ENCODE results near the gene SBK3.
"Not testable (repeated sequence)": the region's sequence is repeated elsewhere in the genome, so short reads cannot be mapped to it uniquely, and the experiment has no call there.

The SBK3 gene

GRCh38 chr19:55580628-55581144, 35.3 kb upstream of the SBK3 start, which contains the start of gene ZNF579:
ZNF579 (minus strand) TSS chr19:55580848; CDS start chr19:55579639, 1,209 bp downstream.
- no peak for TF ChIP-seq CTCF (IDR thresholded peaks at IDR 0.05)
- peak; percentile 89 for DNase-seq (ENCODE audit: low spot score)
- Histone ChIP-seq H3K27ac (peak within 1 kb of the TSS; percentile 93 to 95), H3K4me3 (peak within 1 kb of the TSS; percentile 91)

GRCh38 chr19:55579766-55580621, 34.7 kb upstream of the SBK3 start:
- peak overlapping the region; percentile 91 for H3K4me3 ChIP-seq
- peak overlapping the region; percentile 93 to 95 for H3K27ac ChIP-seq
- no peak for TF ChIP-seq CTCF (IDR thresholded peaks at IDR 0.05)
- DNase-seq (ENCODE audit: low spot score): no peak

GRCh38 chr19:55578761-55579747, 33.7 kb upstream of the SBK3 start:
- no peak for TF ChIP-seq CTCF (IDR thresholded peaks at IDR 0.05)
- DNase-seq (ENCODE audit: low spot score): no peak
- no peak overlapping the region for H3K27ac ChIP-seq
- peak overlapping the region; percentile 91 for H3K4me3 ChIP-seq

- no peak overlapping the region for H3K4me3 ChIP-seq
- no peak for DNase-seq (ENCODE audit: low spot score)
- no peak for TF ChIP-seq CTCF (IDR thresholded peaks at IDR 0.05)
- H3K27ac ChIP-seq: no peak overlapping the region
These were observed 32.9 kb upstream of the SBK3 start for GRCh38 chr19:55578031-55578760.

GRCh38 chr19:55576746-55577145, 31.4 kb upstream of the SBK3 start:
- TF ChIP-seq CTCF (IDR thresholded peaks at IDR 0.05): no peak
- no peak overlapping the region for H3K4me3 ChIP-seq
- no peak for DNase-seq (ENCODE audit: low spot score)
- no peak overlapping the region for H3K27ac ChIP-seq

- H3K27ac ChIP-seq; H3K4me3 ChIP-seq; DNase-seq (ENCODE audit: low spot score): not testable (repeated sequence)
These were observed 28.6 kb upstream of the SBK3 start for GRCh38 chr19:55573929-55574328.

- H3K4me3 ChIP-seq; DNase-seq (ENCODE audit: low spot score): not testable (repeated sequence)
These were observed 24.1 kb upstream of the SBK3 start for GRCh38 chr19:55569477-55569876.

More at GRCh38 chr19:55569477-55569876, 24.1 kb upstream of the SBK3 start:
- not testable (repeated sequence) for H3K27ac ChIP-seq

Data from coronary artery (tissue), 2 donors.